Endothelial cell of umbilical vein (primary cell): ENCODE data around the gene CUBN.

Source experiments
- EZH2 ChIP-seq: IDR thresholded peaks from 2 replicates; pipeline ENCODE4 v1.6.1; 2012; ENCODE audit warnings: borderline replicate concordance, low read depth, mild to moderate bottlenecking, moderate library complexity, low read length, inconsistent platforms; ENCODE audit not compliant: severe bottlenecking
- GATA2 ChIP-seq: IDR thresholded peaks from 2 replicates; pipeline ENCODE4 v1.7.0; 2011; ENCODE audit warnings: low read depth, mild to moderate bottlenecking, moderate library complexity, mixed read lengths, low read length; ENCODE audit not compliant: insufficient read length, insufficient read depth
- POLR2A ChIP-seq: IDR thresholded peaks from 2 replicates; pipeline ENCODE4 v1.6.1; 2012; ENCODE audit warnings: low read depth, mild to moderate bottlenecking, control low read depth, low read length
- POLR2AphosphoS5 ChIP-seq: IDR thresholded peaks from 2 replicates; pipeline ENCODE4 v1.6.1; 2012; ENCODE audit warnings: low read depth, mild to moderate bottlenecking, control low read depth, low read length, moderate library complexity; ENCODE audit not compliant: insufficient read depth

GRCh38 chr10:16799621-16800020, 330.0 kb downstream of the CUBN start:
- no peak for TF ChIP-seq GATA2
- no peak for TF ChIP-seq POLR2A
- TF ChIP-seq EZH2, result no peak
- no peak for TF ChIP-seq POLR2AphosphoS5
